Right lobe of liver (tissue), 6 donors: Measurements from ENCODE around the gene WNK2. TPM values are rescaled to one million over a fixed set of nuclear protein-coding genes. Genes with fewer than 3 reads are reported as not detected.

Experiments used
- ATAC-seq, 4 donors: fragments of 200-7000 bp; cut with Tn5 transposase; one replicate each; pipeline ENCODE4 v1.9.1; 2020; ENCODE audit warnings: mild to moderate bottlenecking in 4 of 4, moderate library complexity in 4 of 4
- DNase-seq, 3 donors: peaks; one replicate each; pipeline ENCODE4 v3.0.0-alpha.2; 2020
- H3K27ac ChIP-seq, 3 donors: fragments of 200-600 bp; one replicate each; pipeline ENCODE4 v1.8.0; 2022
- H3K27me3 ChIP-seq, 2 donors: fragments of 200-600 bp; one replicate each; pipeline ENCODE4 v1.8.0; 2022
- H3K36me3 ChIP-seq, 4 donors: fragments of 200-600 bp; sonication (generic) in 1 of 4; one replicate each; pipeline versions ENCODE4 v1.5.1 to v1.8.0; 2017 to 2022; ENCODE audit warnings: control low read depth in 1 of 4
- H3K4me1 ChIP-seq, 4 donors: fragments of 200-600 bp; sonication (generic) in 1 of 4; one replicate each; pipeline versions ENCODE4 v1.5.1 to v1.8.0; 2017 to 2022; ENCODE audit warnings: control low read depth in 1 of 4
- H3K4me3 ChIP-seq, 3 donors: fragments of 200-600 bp; one replicate each; pipeline ENCODE4 v1.8.0; 2022
- H3K9me3 ChIP-seq, 4 donors: fragments of 200-600 bp; sonication (generic) in 1 of 4; one replicate each; pipeline versions ENCODE4 v1.5.1 to v1.8.0; 2017 to 2022; ENCODE audit warnings: control low read depth in 1 of 4
- CTCF ChIP-seq, 4 donors: fragments of 200-600 bp in 3 of 4; fragments of 450-650 bp in 1 of 4; IDR thresholded peaks; one replicate each; pipeline versions ENCODE4 v1.5.1 to v1.8.0; 2016 to 2022; ENCODE audit warnings: antibody characterized with exemption in 4 of 4, mild to moderate bottlenecking in 2 of 4
- POLR2A ChIP-seq: fragments of 450-650 bp; IDR thresholded peaks from one replicate; pipeline ENCODE4 v1.6.1; 2017; ENCODE audit warnings: antibody characterized with exemption, mild to moderate bottlenecking
- WGBS: methylation state at CpG from one replicate; pipeline ENCODE4 v1.1.6; 2018; ENCODE audit warnings: low coverage, low lambda C conversion rate; ENCODE audit not compliant: insufficient coverage; ENCODE audit errors: missing lambda C conversion rate; 5-methylcytosine and 5-hydroxymethylcytosine counted together
- intact Hi-C, 2 donors: fragments of 100-400 bp; cut with DNase I; formaldehyde crosslinking; loops; one replicate each; pipeline versions ENCODE4 v1.11.2 to v1.14.1; 2022
- total RNA-seq, 6 experiments: library from RNA; depleted of rRNA in 2 of 6; stranded (reverse); fragments of >200 nt in 2 of 6; fragmentation: NEBNext Ultra II Directional in 3 of 6; extraction: Animal tissue kit (Norgen Biotek cat#: 25700) in 3 of 6; gene quantifications; one replicate each; pipeline versions ENCODE4 v1.1.0 to v1.2.4, GENCODE V29; 2016 to 2023
- donor health status: DM: no; HTN: yes; CAD: no.
- donor health status: DM: no; HTN: no; CAD: no.
- donor health status: DM: no; HTN: no; CAD: no.
- donor health status: DM: no; HTN: yes; CAD: no.
- donor health status: DM: no; HTN: yes; CAD: no.

The WNK2 gene
- total RNA-seq, 6 experiments from 2014 or later = 0.43 to 3.6 (median 1.3) TPM

- intact Hi-C loops = loop anchor here (5.0 kb wide), 2 partner anchors 135 to 145 kb away; no protein-coding TSS in a partner anchor
- WGBS = 53% methylated on average over 8 of the region's 11 CpGs
Measured at GRCh38 chr9:93161786-93162562, 22.0 kb upstream of the WNK2 start.

GRCh38 chr9:93164085-93164484 lies 19.9 kb upstream of the WNK2 start:
- Histone ChIP-seq H3K27me3 (no peaks in the 10 kb centered on the region), H3K36me3 (no peaks in the 10 kb centered on the region), H3K27ac (no peak overlapping the region), H3K4me3 (no peak overlapping the region), H3K4me1 (peaks cover 0 to 21% (median 0%) of the 10 kb centered on the region in 4 donors), H3K9me3 (no peaks in the 10 kb centered on the region)
- no peak for DNase-seq
- WGBS = no CpG with 5 or more reads among the region's 13 CpGs
- intact Hi-C loops = loop anchor here (5.0 kb wide), 2 partner anchors 133 to 143 kb away; no protein-coding TSS in a partner anchor
- no peak for ATAC-seq
- TF ChIP-seq POLR2A (no peak), CTCF (IDR thresholded peaks at IDR 0.05) (no peak)

More at GRCh38 chr9:93161786-93162562, 22.0 kb upstream of the WNK2 start:
- Histone ChIP-seq H3K9me3 (no peaks in the 10 kb centered on the region), H3K27me3 (no peaks in the 10 kb centered on the region), H3K4me1 (peaks cover 0 to under 1% (median 0%) of the 10 kb centered on the region in 4 donors), H3K4me3 (no peak overlapping the region), H3K27ac (no peak overlapping the region), H3K36me3 (no peaks in the 10 kb centered on the region)
- TF ChIP-seq POLR2A (no peak), CTCF (IDR thresholded peaks at IDR 0.05) (no peak)
- DNase-seq (no peak), ATAC-seq (no peak)

GRCh38 chr9:93166699-93167098 lies 17.2 kb upstream of the WNK2 start:
- intact Hi-C loops = no loop called here
- H3K4me1 ChIP-seq = peaks cover 0 to 21% (median 0%) of the 10 kb centered on the region in 4 donors
- no peaks in the 10 kb centered on the region for H3K9me3 ChIP-seq
- TF ChIP-seq CTCF (IDR thresholded peaks at IDR 0.05) = no peak
- no peak for TF ChIP-seq POLR2A
- H3K36me3 ChIP-seq = no peaks in the 10 kb centered on the region
- H3K27me3 ChIP-seq = no peaks in the 10 kb centered on the region
- H3K27ac ChIP-seq = no peak overlapping the region
- 80% methylated on average over 7 of the region's 7 CpGs for WGBS
- ATAC-seq (no peak), DNase-seq (no peak)
- no peak overlapping the region for H3K4me3 ChIP-seq

DNA sequence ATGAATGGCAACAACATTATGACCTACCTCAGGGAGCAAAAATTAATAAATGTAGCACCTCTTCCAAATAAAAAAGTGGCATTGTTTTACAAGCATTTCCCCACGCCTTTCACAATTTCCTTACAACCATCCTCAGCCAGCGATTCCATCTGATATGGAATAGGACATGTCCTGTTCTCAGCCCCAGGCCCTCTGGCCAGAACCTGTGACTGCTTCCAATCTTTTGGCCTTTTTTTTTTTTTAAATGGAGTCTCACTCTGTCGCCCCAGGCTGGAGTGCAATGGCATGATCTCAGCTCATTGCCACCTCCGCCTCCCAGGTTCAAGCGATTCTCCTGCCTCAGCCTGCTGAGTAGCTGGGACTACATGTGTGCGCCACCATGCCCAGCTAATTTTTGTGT lies 16.8 kb upstream of the WNK2 start:
- H3K9me3 ChIP-seq = no peaks in the 10 kb centered on the region
- H3K4me3 ChIP-seq = no peak overlapping the region
- H3K4me1 ChIP-seq = peaks cover 0 to 21% (median 0%) of the 10 kb centered on the region in 4 donors
- H3K27me3 ChIP-seq = no peaks in the 10 kb centered on the region
- 64% methylated on average over 3 of the region's 6 CpGs for WGBS
- intact Hi-C loops = no loop called here
- H3K27ac ChIP-seq = no peak overlapping the region
- DNase-seq = no peak
- no peaks in the 10 kb centered on the region for H3K36me3 ChIP-seq
- no peak for ATAC-seq
- no peak for TF ChIP-seq POLR2A
- no peak for TF ChIP-seq CTCF (IDR thresholded peaks at IDR 0.05)
